Measurements from ENCODE around the gene MICAL2. TPM values are rescaled to one million over a fixed set of nuclear protein-coding genes. Genes with fewer than 3 reads are reported as not detected.

The MICAL2 gene
- total RNA-seq, 1 donor from 2014 or later, result 372 TPM

- Mint-ChIP-seq H3K27me3 (ENCODE audit: low read depth) (no peaks in the 10 kb centered on the region), H3K36me3 (ENCODE audit: low read depth) (peaks cover 14% of the 10 kb centered on the region), H3K4me1 (ENCODE audit: low read depth) (peaks cover 62% of the 10 kb centered on the region), H3K4me3 (ENCODE audit: unreplicated experiment) (no peak overlapping the region), H3K9me3 (ENCODE audit: low read depth) (no peaks in the 10 kb centered on the region), H3K27ac (ENCODE audit: unreplicated experiment) (no peak overlapping the region)
- TF ChIP-seq CTCF (IDR thresholded peaks at IDR 0.05), result no peak
- DNase-seq (ENCODE audit: low spot score), result no peak
Measured at GRCh38 chr11:12129227-12129626, 18.8 kb downstream of the MICAL2 start.

- no peak overlapping the region for H3K27ac Mint-ChIP-seq (ENCODE audit: unreplicated experiment)
- no peak for TF ChIP-seq CTCF (IDR thresholded peaks at IDR 0.05)
- peaks cover 54% of the 10 kb centered on the region for H3K4me1 Mint-ChIP-seq (ENCODE audit: low read depth)
Measured at GRCh38 chr11:12130180-12130980, 20.0 kb downstream of the MICAL2 start.

GRCh38 chr11:12131943-12132789 lies 21.8 kb downstream of the MICAL2 start:
- no peak for DNase-seq (ENCODE audit: low spot score)
- Mint-ChIP-seq H3K27ac (ENCODE audit: unreplicated experiment) (peak overlapping the region; percentile 66), H3K4me1 (ENCODE audit: low read depth) (peaks cover 38% of the 10 kb centered on the region), H3K4me3 (ENCODE audit: unreplicated experiment) (no peak overlapping the region), H3K36me3 (ENCODE audit: low read depth) (peaks cover 17% of the 10 kb centered on the region), H3K27me3 (ENCODE audit: low read depth) (no peaks in the 10 kb centered on the region), H3K9me3 (ENCODE audit: low read depth) (no peaks in the 10 kb centered on the region)
- TF ChIP-seq CTCF (IDR thresholded peaks at IDR 0.05), result no peak

More at GRCh38 chr11:12130180-12130980, 20.0 kb downstream of the MICAL2 start:
- Mint-ChIP-seq H3K9me3 (ENCODE audit: low read depth) (no peaks in the 10 kb centered on the region), H3K27me3 (ENCODE audit: low read depth) (no peaks in the 10 kb centered on the region), H3K36me3 (ENCODE audit: low read depth) (peaks cover 20% of the 10 kb centered on the region), H3K4me3 (ENCODE audit: unreplicated experiment) (no peak overlapping the region)
- DNase-seq (ENCODE audit: low spot score), result no peak

- TF ChIP-seq CTCF (IDR thresholded peaks at IDR 0.05), result no peak
- Mint-ChIP-seq H3K36me3 (ENCODE audit: low read depth) (peaks cover 17% of the 10 kb centered on the region), H3K4me1 (ENCODE audit: low read depth) (peaks cover 39% of the 10 kb centered on the region), H3K9me3 (ENCODE audit: low read depth) (no peaks in the 10 kb centered on the region), H3K4me3 (ENCODE audit: unreplicated experiment) (no peak overlapping the region), H3K27ac (ENCODE audit: unreplicated experiment) (peak overlapping the region; percentile 61), H3K27me3 (ENCODE audit: low read depth) (no peaks in the 10 kb centered on the region)
- DNase-seq (ENCODE audit: low spot score), result no peak
Measured at GRCh38 chr11:12132790-12133145, 22.4 kb downstream of the MICAL2 start.

- Mint-ChIP-seq H3K27ac (ENCODE audit: unreplicated experiment) (peak overlapping the region; percentile 82), H3K4me3 (ENCODE audit: unreplicated experiment) (no peak overlapping the region), H3K36me3 (ENCODE audit: low read depth) (peaks cover 17% of the 10 kb centered on the region), H3K4me1 (ENCODE audit: low read depth) (peaks cover 48% of the 10 kb centered on the region), H3K9me3 (ENCODE audit: low read depth) (no peaks in the 10 kb centered on the region), H3K27me3 (ENCODE audit: low read depth) (no peaks in the 10 kb centered on the region)
- no peak for TF ChIP-seq CTCF (IDR thresholded peaks at IDR 0.05)
- DNase-seq (ENCODE audit: low spot score), result no peak
Measured at GRCh38 chr11:12133547-12134235, 23.3 kb downstream of the MICAL2 start.
